Thoracic aorta (tissue), 2 donors: Measurements from ENCODE around the gene ANGPTL3. TPM values are rescaled to one million over a fixed set of nuclear protein-coding genes. Genes with fewer than 3 reads are reported as not detected.

ENCODE experiments used
- ATAC-seq: fragments of 150-250 bp; one replicate; pipeline ENCODE4 v1.8.0; 2017; ENCODE audit warnings: low read depth; ENCODE audit not compliant: insufficient number of reproducible peaks, low FRiP score
- DNase-seq: peaks from one replicate; pipeline ENCODE4 v3.0.0-alpha.2; 2020; ENCODE audit warnings: low spot score
- H3K27ac ChIP-seq, 2 donors: fragments of 200-600 bp; sonication (generic); 1 replicate in 1 of 2; 2 replicates in 1 of 2; pipeline ENCODE4 v1.5.1; 2016; ENCODE audit warnings: mild to moderate bottlenecking in 2 of 2, moderate library complexity in 2 of 2
- H3K27me3 ChIP-seq: fragments of 200-600 bp; sonication (generic); replicated peaks from 2 replicates; pipeline ENCODE4 v1.6.0; 2016; ENCODE audit warnings: mild to moderate bottlenecking; ENCODE audit not compliant: insufficient read depth
- H3K36me3 ChIP-seq: fragments of 200-600 bp; sonication (generic); one replicate; pipeline ENCODE4 v1.5.1; 2016
- H3K4me1 ChIP-seq, 2 donors: fragments of 200-600 bp; sonication (generic); 1 replicate in 1 of 2; 2 replicates in 1 of 2; pipeline versions ENCODE4 v1.5.1 to v1.6.0; 2016; ENCODE audit warnings: low read depth in 2 of 2, mild to moderate bottlenecking in 1 of 2; ENCODE audit not compliant: control insufficient read depth in 1 of 2
- H3K4me3 ChIP-seq: fragments of 200-600 bp; sonication (generic); 2 replicates; pipeline ENCODE4 v1.5.1; 2016; ENCODE audit warnings: mild to moderate bottlenecking
- H3K9me3 ChIP-seq: fragments of 200-600 bp; sonication (generic); 2 replicates; pipeline ENCODE4 v1.5.1; 2016
- total RNA-seq, 2 donors: library from RNA; depleted of rRNA; stranded (reverse); fragments of >200 nt; gene quantifications; one replicate each; pipeline versions ENCODE4 v1.1.0 to v1.2.3, GENCODE V29; 2016
- TF ChIP-seq, protein P1 (sequence below): fragments of 200-600 bp; sonication (generic); IDR thresholded peaks from one replicate; pipeline ENCODE4 v1.5.1; 2019; ENCODE audit warnings: antibody characterized with exemption

Gene ANGPTL3
- total RNA-seq, 2 donors from 2014 or later, result not detected

GRCh38 chr1:62585469-62586155 is 11.7 kb upstream of the ANGPTL3 start:
- Histone ChIP-seq H3K4me1 (no peaks in the 10 kb centered on the region), H3K9me3 (no peaks in the 10 kb centered on the region), H3K27ac (no peak overlapping the region), H3K27me3 (no peaks in the 10 kb centered on the region), H3K36me3 (peaks cover 4% of the 10 kb centered on the region), H3K4me3 (no peak overlapping the region)
- TF ChIP-seq, protein P1, sequence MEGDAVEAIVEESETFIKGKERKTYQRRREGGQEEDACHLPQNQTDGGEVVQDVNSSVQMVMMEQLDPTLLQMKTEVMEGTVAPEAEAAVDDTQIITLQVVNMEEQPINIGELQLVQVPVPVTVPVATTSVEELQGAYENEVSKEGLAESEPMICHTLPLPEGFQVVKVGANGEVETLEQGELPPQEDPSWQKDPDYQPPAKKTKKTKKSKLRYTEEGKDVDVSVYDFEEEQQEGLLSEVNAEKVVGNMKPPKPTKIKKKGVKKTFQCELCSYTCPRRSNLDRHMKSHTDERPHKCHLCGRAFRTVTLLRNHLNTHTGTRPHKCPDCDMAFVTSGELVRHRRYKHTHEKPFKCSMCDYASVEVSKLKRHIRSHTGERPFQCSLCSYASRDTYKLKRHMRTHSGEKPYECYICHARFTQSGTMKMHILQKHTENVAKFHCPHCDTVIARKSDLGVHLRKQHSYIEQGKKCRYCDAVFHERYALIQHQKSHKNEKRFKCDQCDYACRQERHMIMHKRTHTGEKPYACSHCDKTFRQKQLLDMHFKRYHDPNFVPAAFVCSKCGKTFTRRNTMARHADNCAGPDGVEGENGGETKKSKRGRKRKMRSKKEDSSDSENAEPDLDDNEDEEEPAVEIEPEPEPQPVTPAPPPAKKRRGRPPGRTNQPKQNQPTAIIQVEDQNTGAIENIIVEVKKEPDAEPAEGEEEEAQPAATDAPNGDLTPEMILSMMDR, result no peak
- no peak for ATAC-seq
- DNase-seq, result no peak

DNA sequence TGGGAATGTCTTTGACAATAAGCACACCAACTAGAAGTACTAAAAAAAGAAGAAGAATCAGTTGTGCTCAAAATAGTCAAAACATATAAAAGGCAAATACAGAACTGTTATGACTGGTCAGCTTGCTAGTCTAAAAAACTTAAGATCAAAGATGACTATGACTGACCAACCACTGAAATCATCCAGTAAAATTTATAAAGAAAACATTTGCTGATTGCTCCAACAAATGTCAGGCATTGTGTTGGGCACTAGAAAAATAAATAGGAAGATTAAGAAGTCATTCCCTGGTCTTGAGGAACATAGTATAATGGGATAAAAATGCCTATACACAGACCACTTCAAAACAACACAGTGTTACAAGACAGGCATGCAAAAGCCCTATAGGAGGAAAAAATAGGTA is 9.3 kb upstream of the ANGPTL3 start:
- no peak for DNase-seq
- H3K4me1 ChIP-seq, result peaks cover 0 to under 1% of the 10 kb centered on the region in 2 donors
- H3K4me3 ChIP-seq, result no peak overlapping the region
- H3K36me3 ChIP-seq, result peaks cover 4% of the 10 kb centered on the region
- TF ChIP-seq, protein P1, result no peak
- H3K27ac ChIP-seq, result no peak overlapping the region
- no peak for ATAC-seq
- no peaks in the 10 kb centered on the region for H3K9me3 ChIP-seq
- H3K27me3 ChIP-seq, result no peaks in the 10 kb centered on the region

- Histone ChIP-seq H3K9me3 (no peaks in the 10 kb centered on the region), H3K4me1 (peaks cover 8 to 13% of the 10 kb centered on the region in 2 donors), H3K27me3 (no peaks in the 10 kb centered on the region), H3K36me3 (peaks cover 4% of the 10 kb centered on the region), H3K4me3 (no peak overlapping the region), H3K27ac (no peak overlapping the region)
- no peak for ATAC-seq
- TF ChIP-seq, protein P1, result no peak
- DNase-seq, result no peak
Measured at GRCh38 chr1:62589321-62589720, 8.0 kb upstream of the ANGPTL3 start.

DNA sequence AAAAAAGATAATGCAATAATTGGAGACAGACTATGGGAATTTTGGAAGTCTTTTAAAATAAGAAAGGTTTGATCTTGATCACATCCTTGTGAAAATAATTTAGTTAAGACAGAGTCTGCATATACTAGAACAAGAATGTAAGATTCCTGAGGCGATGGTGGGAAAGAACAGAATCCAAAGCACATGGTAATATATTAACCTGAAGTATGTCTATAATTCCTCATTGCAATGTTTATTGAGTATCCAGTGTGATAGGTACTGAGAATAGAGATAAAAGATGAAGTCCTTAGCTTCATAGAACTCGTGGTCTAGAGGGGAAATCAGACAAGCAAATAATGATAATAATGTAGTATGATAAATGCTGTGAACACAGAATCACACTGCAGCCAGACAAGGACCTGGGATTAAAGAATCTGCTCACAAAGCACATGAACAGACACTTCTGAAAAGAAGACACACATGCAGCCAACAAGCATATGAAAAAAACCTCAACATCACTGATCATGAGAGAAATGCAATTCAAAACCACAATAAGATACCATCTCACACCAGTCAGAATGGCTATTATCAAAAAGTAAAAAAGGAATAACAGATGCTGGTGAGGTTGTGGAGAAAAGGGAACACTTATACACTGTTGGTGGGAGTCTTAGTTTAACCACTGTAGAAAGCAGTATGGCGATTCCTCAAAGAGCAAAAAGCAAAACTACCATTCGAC is 6.9 kb upstream of the ANGPTL3 start:
- H3K4me1 ChIP-seq, result peaks cover 9 to 17% of the 10 kb centered on the region in 2 donors
- no peak for DNase-seq
- H3K36me3 ChIP-seq, result no peaks in the 10 kb centered on the region
- H3K9me3 ChIP-seq, result no peaks in the 10 kb centered on the region
- H3K27me3 ChIP-seq, result no peaks in the 10 kb centered on the region
- TF ChIP-seq, protein P1, result no peak
- no peak overlapping the region for H3K27ac ChIP-seq
- ATAC-seq, result no peak
- no peak overlapping the region for H3K4me3 ChIP-seq

GRCh38 chr1:62590970-62591368 is 6.4 kb upstream of the ANGPTL3 start:
- Histone ChIP-seq H3K27me3 (no peaks in the 10 kb centered on the region), H3K4me1 (peaks cover 14 to 21% of the 10 kb centered on the region in 2 donors), H3K9me3 (no peaks in the 10 kb centered on the region), H3K27ac (no peak overlapping the region), H3K36me3 (no peaks in the 10 kb centered on the region), H3K4me3 (no peak overlapping the region)
- TF ChIP-seq, protein P1, result no peak
- no peak for DNase-seq
- ATAC-seq, result no peak
